Memory B cell (primary cell): ENCODE measurements around the gene CBR4.
"Not testable (repeated sequence)": the region's sequence is repeated elsewhere in the genome, so short reads cannot be mapped to it uniquely, and the experiment has no call there.

Experiments
- ATAC-seq: fragments of 150-1000 bp; cut with Tn5 transposase; 2 replicates; pipeline ENCODE4 v1.10.0; 2021; ENCODE audit warnings: low read depth, mild to moderate bottlenecking, moderate library complexity
- DNase-seq, 2 donors: peaks; one replicate each; pipeline ENCODE4 v3.0.0; 2022; ENCODE audit warnings: low spot score in 2 of 2
- H3K27ac Mint-ChIP-seq: one replicate; pipeline ENCODE4 v1.8.0; 2022; ENCODE audit warnings: mild to moderate bottlenecking, moderate library complexity, mixed read lengths
- H3K27me3 Mint-ChIP-seq: one replicate; pipeline ENCODE4 v1.8.0; 2022; ENCODE audit warnings: mixed read lengths
- H3K36me3 Mint-ChIP-seq: one replicate; pipeline ENCODE4 v1.8.0; 2022; ENCODE audit warnings: mild to moderate bottlenecking, mixed read lengths
- H3K4me1 Mint-ChIP-seq: one replicate; pipeline ENCODE4 v1.8.0; 2022; ENCODE audit warnings: mixed read lengths
- H3K4me3 Mint-ChIP-seq: one replicate; pipeline ENCODE4 v1.8.0; 2022; ENCODE audit warnings: mild to moderate bottlenecking, moderate library complexity, mixed read lengths
- H3K9me3 Mint-ChIP-seq: one replicate; pipeline ENCODE4 v1.8.0; 2022; ENCODE audit warnings: mixed read lengths

CBR4 gene

DNA sequence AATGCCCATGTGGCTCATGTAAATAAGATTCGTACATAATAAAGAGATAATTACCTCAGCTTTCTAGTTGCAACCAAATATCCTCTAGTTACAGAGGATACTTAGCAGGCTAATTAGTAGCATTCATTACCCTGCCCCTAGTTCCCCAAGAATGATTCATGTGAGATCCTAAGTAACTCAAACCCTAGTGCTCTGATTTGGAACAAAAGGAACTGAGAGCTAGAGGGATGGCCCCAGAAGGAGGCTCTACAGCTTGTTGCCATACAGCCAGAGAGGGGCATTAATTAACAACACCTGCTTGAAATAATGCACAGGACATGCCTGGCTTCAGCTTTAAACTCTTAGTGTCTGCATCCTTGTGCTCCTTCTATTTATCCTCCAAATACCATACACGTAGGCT, 32.6 kb upstream of the CBR4 start:
- H3K27ac Mint-ChIP-seq, result no peak overlapping the region
- no peaks in the 10 kb centered on the region for H3K4me1 Mint-ChIP-seq
- no peaks in the 10 kb centered on the region for H3K9me3 Mint-ChIP-seq
- H3K4me3 Mint-ChIP-seq, result no peak overlapping the region
- ATAC-seq, result no peak
- H3K36me3 Mint-ChIP-seq, result no peaks in the 10 kb centered on the region
- peaks cover 1% of the 10 kb centered on the region for H3K27me3 Mint-ChIP-seq
- DNase-seq, result no peak

GRCh38 chr4:169040559-169041261, 30.7 kb upstream of the CBR4 start:
- H3K27me3 Mint-ChIP-seq, result peaks cover 1% of the 10 kb centered on the region
- H3K36me3 Mint-ChIP-seq, result no peaks in the 10 kb centered on the region
- DNase-seq, result no peak
- H3K27ac Mint-ChIP-seq, result no peak overlapping the region
- H3K4me1 Mint-ChIP-seq, result no peaks in the 10 kb centered on the region
- no peak overlapping the region for H3K4me3 Mint-ChIP-seq
- ATAC-seq, result no peak
- H3K9me3 Mint-ChIP-seq, result no peaks in the 10 kb centered on the region

DNA sequence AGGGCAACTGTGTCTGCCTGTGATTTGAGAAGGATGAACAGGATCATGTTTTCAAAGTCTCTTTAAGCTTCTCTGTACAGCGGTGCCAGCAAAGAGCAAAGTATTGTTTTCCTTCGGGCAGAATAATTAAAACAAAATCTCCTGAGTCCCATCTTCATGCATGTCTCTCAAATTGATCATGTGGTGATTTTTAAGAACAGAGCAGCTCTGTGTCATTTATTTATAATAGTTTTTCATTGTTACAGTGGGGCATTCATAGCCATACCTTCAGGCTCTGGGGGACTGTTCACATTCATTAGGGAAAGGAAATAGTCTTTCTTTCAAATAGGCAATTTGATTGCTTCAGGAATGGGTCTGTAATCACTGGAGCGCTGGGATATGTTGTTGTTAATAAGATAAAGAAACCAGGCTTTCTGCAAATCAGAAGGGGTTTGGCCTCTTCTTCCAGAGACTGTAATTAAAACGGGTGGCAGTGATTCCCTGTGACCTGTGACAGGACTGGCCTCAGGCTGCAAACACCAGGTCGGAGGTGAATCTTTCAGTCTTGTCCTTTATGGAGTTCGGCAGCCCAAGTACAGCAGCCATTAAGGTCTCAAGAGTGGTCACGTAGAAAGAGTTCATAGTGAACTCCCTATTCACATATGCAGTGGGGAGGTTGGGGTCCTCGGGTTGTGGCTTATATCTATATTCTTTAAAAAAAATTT, 29.3 kb upstream of the CBR4 start:
- H3K4me1 Mint-ChIP-seq, result no peaks in the 10 kb centered on the region
- DNase-seq (no peak), ATAC-seq (no peak)
- no peak overlapping the region for H3K4me3 Mint-ChIP-seq
- H3K9me3 Mint-ChIP-seq, result no peaks in the 10 kb centered on the region
- H3K27me3 Mint-ChIP-seq, result peaks cover 1% of the 10 kb centered on the region
- H3K27ac Mint-ChIP-seq, result no peak overlapping the region
- H3K36me3 Mint-ChIP-seq, result no peaks in the 10 kb centered on the region

GRCh38 chr4:169037506-169037905, 27.5 kb upstream of the CBR4 start:
- Mint-ChIP-seq H3K9me3 (no peaks in the 10 kb centered on the region), H3K36me3 (no peaks in the 10 kb centered on the region), H3K27me3 (peaks cover 1% of the 10 kb centered on the region), H3K27ac (no peak overlapping the region), H3K4me1 (no peaks in the 10 kb centered on the region), H3K4me3 (no peak overlapping the region)
- DNase-seq, result no peak
- no peak for ATAC-seq

- H3K36me3 Mint-ChIP-seq, H3K27me3 Mint-ChIP-seq, DNase-seq, H3K4me1 Mint-ChIP-seq, H3K9me3 Mint-ChIP-seq, H3K27ac Mint-ChIP-seq, ATAC-seq, H3K4me3 Mint-ChIP-seq: not testable (repeated sequence)
Measured at GRCh38 chr4:169035871-169036620, 26.0 kb upstream of the CBR4 start.

DNA sequence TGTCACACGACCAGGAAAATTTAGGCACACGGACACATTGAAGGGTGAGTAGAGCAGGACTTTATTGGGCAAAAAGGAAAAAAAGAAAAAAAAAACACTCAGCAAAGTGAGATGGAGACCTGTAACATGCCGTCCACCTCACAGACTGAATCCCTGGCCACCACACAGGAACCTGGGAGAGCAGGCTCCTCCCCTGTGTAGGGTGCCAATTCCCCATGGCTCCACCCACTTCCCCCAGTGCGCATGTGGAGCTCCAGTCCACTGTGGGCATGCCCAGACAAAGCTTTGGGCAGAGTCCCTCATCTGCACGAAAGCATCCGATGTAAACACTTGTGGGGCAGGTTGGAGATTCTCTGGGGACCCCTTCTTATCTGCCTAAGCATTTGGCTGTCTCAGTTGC, 23.6 kb upstream of the CBR4 start:
- H3K4me3 Mint-ChIP-seq, result no peak overlapping the region
- peaks cover 5% of the 10 kb centered on the region for H3K27me3 Mint-ChIP-seq
- no peaks in the 10 kb centered on the region for H3K36me3 Mint-ChIP-seq
- no peaks in the 10 kb centered on the region for H3K9me3 Mint-ChIP-seq
- DNase-seq (no peak), ATAC-seq (no peak)
- H3K4me1 Mint-ChIP-seq, result no peaks in the 10 kb centered on the region
- no peak overlapping the region for H3K27ac Mint-ChIP-seq

- DNase-seq, result no peak
- Mint-ChIP-seq H3K27ac (no peak overlapping the region), H3K9me3 (no peaks in the 10 kb centered on the region), H3K27me3 (peaks cover 5% of the 10 kb centered on the region), H3K4me1 (no peaks in the 10 kb centered on the region), H3K36me3 (no peaks in the 10 kb centered on the region), H3K4me3 (no peak overlapping the region)
- no peak for ATAC-seq
Measured at GRCh38 chr4:169032883-169033645, 23.0 kb upstream of the CBR4 start.

GRCh38 chr4:169032194-169032593, 22.1 kb upstream of the CBR4 start:
- Mint-ChIP-seq H3K4me3 (no peak overlapping the region), H3K4me1 (no peaks in the 10 kb centered on the region), H3K36me3 (no peaks in the 10 kb centered on the region), H3K27me3 (peaks cover 7% of the 10 kb centered on the region), H3K27ac (no peak overlapping the region), H3K9me3 (no peaks in the 10 kb centered on the region)
- DNase-seq (no peak), ATAC-seq (no peak)

GRCh38 chr4:169031392-169031791, 21.3 kb upstream of the CBR4 start:
- Mint-ChIP-seq H3K9me3 (no peaks in the 10 kb centered on the region), H3K4me1 (no peaks in the 10 kb centered on the region), H3K27me3 (peaks cover 8% of the 10 kb centered on the region), H3K27ac (no peak overlapping the region), H3K36me3 (no peaks in the 10 kb centered on the region), H3K4me3 (no peak overlapping the region)
- ATAC-seq (no peak), DNase-seq (no peak)

GRCh38 chr4:169030562-169030982, 20.5 kb upstream of the CBR4 start:
- Mint-ChIP-seq H3K9me3 (no peaks in the 10 kb centered on the region), H3K36me3 (no peaks in the 10 kb centered on the region), H3K27ac (no peak overlapping the region), H3K4me1 (peaks cover 2% of the 10 kb centered on the region), H3K4me3 (no peak overlapping the region), H3K27me3 (peaks cover 11% of the 10 kb centered on the region)
- ATAC-seq (no peak), DNase-seq (no peak)

DNA sequence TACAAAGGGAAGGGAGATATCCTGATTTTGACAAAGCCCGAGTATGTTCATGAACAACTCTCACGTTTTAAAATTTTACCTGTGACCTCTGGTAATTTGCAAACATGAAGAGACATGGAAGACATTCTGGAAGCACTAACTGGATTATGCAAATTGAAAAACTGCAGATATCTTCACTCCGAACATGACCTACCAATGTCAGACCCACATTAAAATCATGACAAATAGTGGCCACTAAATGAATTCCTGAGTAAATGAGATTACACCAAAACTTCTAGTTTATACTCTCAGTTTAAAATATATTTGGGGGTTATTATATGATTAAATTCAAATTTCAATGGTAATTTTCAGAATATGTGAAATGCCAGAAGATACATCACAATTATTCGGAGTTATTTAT, 19.9 kb upstream of the CBR4 start:
- Mint-ChIP-seq H3K4me1 (peaks cover 3% of the 10 kb centered on the region), H3K27ac (no peak overlapping the region), H3K36me3 (no peaks in the 10 kb centered on the region), H3K4me3 (no peak overlapping the region), H3K9me3 (no peaks in the 10 kb centered on the region), H3K27me3 (peaks cover 11% of the 10 kb centered on the region)
- ATAC-seq, result no peak
- DNase-seq, result no peak

DNA sequence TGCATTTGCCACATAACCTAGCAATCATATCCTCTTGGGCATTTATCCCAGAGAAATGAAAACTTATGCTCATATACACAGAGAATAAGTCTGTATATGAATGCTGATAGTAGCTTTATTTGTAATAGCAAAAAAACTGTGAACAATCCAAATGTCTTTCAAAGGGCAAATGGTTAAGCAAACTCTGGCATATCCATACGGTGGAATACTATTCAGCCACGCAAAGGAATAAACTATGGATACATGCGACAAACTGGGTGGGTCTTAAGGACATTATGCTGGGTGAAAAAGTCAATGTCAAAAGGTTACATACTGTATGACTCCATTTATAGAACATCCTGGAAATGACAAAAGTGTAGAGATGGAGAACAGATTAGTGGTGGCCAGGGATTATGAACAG, 17.6 kb upstream of the CBR4 start:
- no peak overlapping the region for H3K4me3 Mint-ChIP-seq
- no peak overlapping the region for H3K27ac Mint-ChIP-seq
- H3K27me3 Mint-ChIP-seq, result peaks cover 9% of the 10 kb centered on the region
- ATAC-seq (no peak), DNase-seq (no peak)
- peaks cover 3% of the 10 kb centered on the region for H3K4me1 Mint-ChIP-seq
- no peaks in the 10 kb centered on the region for H3K9me3 Mint-ChIP-seq
- H3K36me3 Mint-ChIP-seq, result no peaks in the 10 kb centered on the region

- Mint-ChIP-seq H3K27me3 (peaks cover 5% of the 10 kb centered on the region), H3K27ac (no peak overlapping the region), H3K36me3 (no peaks in the 10 kb centered on the region), H3K4me1 (peaks cover 3% of the 10 kb centered on the region), H3K4me3 (no peak overlapping the region), H3K9me3 (no peaks in the 10 kb centered on the region)
- no peak for DNase-seq
- ATAC-seq, result no peak
Measured at GRCh38 chr4:169025184-169025583, 15.1 kb upstream of the CBR4 start.

DNA sequence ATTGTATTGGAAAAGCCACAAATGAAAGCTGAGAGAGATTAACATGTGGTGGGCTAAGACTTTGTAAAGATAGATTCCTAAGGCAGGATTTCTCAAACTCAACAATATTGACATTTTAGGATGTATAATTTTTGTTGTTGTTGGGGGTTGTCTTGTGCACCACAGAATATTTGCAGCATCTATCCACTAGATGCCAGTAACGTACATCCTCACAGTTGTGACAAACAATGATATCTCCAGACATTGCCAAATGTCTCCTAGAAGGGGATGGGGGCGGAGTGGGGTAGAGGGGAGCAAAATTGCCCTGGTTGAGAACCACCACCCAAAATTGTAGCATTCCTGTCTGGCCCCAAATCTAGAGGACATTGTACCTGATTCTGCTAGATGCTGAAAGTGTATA, 14.7 kb upstream of the CBR4 start:
- peaks cover 3% of the 10 kb centered on the region for H3K4me1 Mint-ChIP-seq
- H3K4me3 Mint-ChIP-seq, result no peak overlapping the region
- ATAC-seq (peak; percentile 50), DNase-seq (no peak)
- no peak overlapping the region for H3K27ac Mint-ChIP-seq
- H3K27me3 Mint-ChIP-seq, result peaks cover 5% of the 10 kb centered on the region
- H3K9me3 Mint-ChIP-seq, result no peaks in the 10 kb centered on the region
- H3K36me3 Mint-ChIP-seq, result no peaks in the 10 kb centered on the region
